ENCODE measurements around the gene ATP8A2. TPM values are rescaled to one million over a fixed set of nuclear protein-coding genes. Genes with fewer than 3 reads are reported as not detected.
A peak's percentile ranks its signal among the peaks of the same experiment; 100 is the strongest.

Gene ATP8A2
- polyA plus RNA-seq, 6 donors from 2014 or later = 0.03 TPM; not detected in 5

GRCh38 chr13:25887962-25888655 lies 516.3 kb downstream of the ATP8A2 start:
- peak; percentile 78 to 91 for ATAC-seq (ENCODE audit: low read depth in 2 of 2)
- Mint-ChIP-seq H3K36me3 (no peaks in the 10 kb centered on the region), H3K27me3 (peaks cover 0 to 22% (median 6%) of the 10 kb centered on the region in 3 donors), H3K4me3 (peak overlapping the region in 1 of 8 donors; percentile 5), H3K27ac (peak overlapping the region in 5 of 6 donors; percentile 66 to 92 (median 80)), H3K9me3 (peaks cover 0 to 6% (median 2%) of the 10 kb centered on the region in 7 donors), H3K4me1 (peaks cover 0 to 10% (median 4%) of the 10 kb centered on the region in 3 donors)
- peak; percentile 17 for DNase-seq

- Mint-ChIP-seq H3K4me3 (no peak overlapping the region), H3K27me3 (peaks cover 0 to 9% (median 2%) of the 10 kb centered on the region in 3 donors), H3K4me1 (peaks cover 0 to 10% (median 4%) of the 10 kb centered on the region in 3 donors), H3K27ac (peak overlapping the region in 2 of 6 donors; percentile 5 to 36), H3K36me3 (no peaks in the 10 kb centered on the region), H3K9me3 (peaks cover 0 to 6% (median 5%) of the 10 kb centered on the region in 7 donors)
- DNase-seq = no peak
- no peak for ATAC-seq (ENCODE audit: low read depth in 2 of 2)
Observed at GRCh38 chr13:25890671-25891212, 519.0 kb downstream of the ATP8A2 start.

GRCh38 chr13:25898991-25899390 lies 527.2 kb downstream of the ATP8A2 start:
- Mint-ChIP-seq H3K27ac (peak overlapping the region in 1 of 6 donors; percentile 91), H3K27me3 (peaks cover 8 to 23% (median 14%) of the 10 kb centered on the region in 3 donors), H3K9me3 (peaks cover under 1 to 12% (median 6%) of the 10 kb centered on the region in 7 donors), H3K4me1 (peaks cover 0 to 10% (median 9%) of the 10 kb centered on the region in 3 donors), H3K4me3 (no peak overlapping the region), H3K36me3 (peaks cover 0 to 21% of the 10 kb centered on the region in 2 donors)
- DNase-seq (no peak), ATAC-seq (ENCODE audit: low read depth in 2 of 2) (no peak)

GRCh38 chr13:25899464-25899863 lies 527.7 kb downstream of the ATP8A2 start:
- Mint-ChIP-seq H3K27ac (peak overlapping the region in 3 of 6 donors; percentile 30 to 91 (median 58)), H3K4me3 (no peak overlapping the region), H3K4me1 (peaks cover 0 to 10% (median 9%) of the 10 kb centered on the region in 3 donors), H3K36me3 (peaks cover 0 to 21% of the 10 kb centered on the region in 2 donors), H3K27me3 (peaks cover 8 to 23% (median 14%) of the 10 kb centered on the region in 3 donors), H3K9me3 (peaks cover 0 to 12% (median 6%) of the 10 kb centered on the region in 7 donors)
- no peak for DNase-seq
- ATAC-seq (ENCODE audit: low read depth in 2 of 2) = no peak

GRCh38 chr13:25899952-25900351 lies 528.2 kb downstream of the ATP8A2 start:
- H3K36me3 Mint-ChIP-seq = peaks cover 0 to 21% of the 10 kb centered on the region in 2 donors
- no peak for DNase-seq
- H3K27me3 Mint-ChIP-seq = peaks cover 8 to 23% (median 14%) of the 10 kb centered on the region in 3 donors
- H3K27ac Mint-ChIP-seq = peak overlapping the region in 1 of 6 donors; percentile 30
- peaks cover 0 to 12% (median 6%) of the 10 kb centered on the region in 7 donors for H3K9me3 Mint-ChIP-seq
- peaks cover 0 to 10% (median 9%) of the 10 kb centered on the region in 3 donors for H3K4me1 Mint-ChIP-seq
- ATAC-seq (ENCODE audit: low read depth in 2 of 2) = no peak
- peak overlapping the region in 1 of 8 donors; percentile 68 for H3K4me3 Mint-ChIP-seq

- H3K27ac Mint-ChIP-seq = peak overlapping the region in 3 of 6 donors; percentile 15 to 29 (median 19)
- H3K9me3 Mint-ChIP-seq = peaks cover 0 to 11% (median 4%) of the 10 kb centered on the region in 7 donors
- H3K27me3 Mint-ChIP-seq = peaks cover 6 to 23% (median 8%) of the 10 kb centered on the region in 3 donors
- peaks cover 0 to 21% of the 10 kb centered on the region in 2 donors for H3K36me3 Mint-ChIP-seq
- peaks cover 0 to 10% (median 9%) of the 10 kb centered on the region in 3 donors for H3K4me1 Mint-ChIP-seq
- ATAC-seq (ENCODE audit: low read depth in 2 of 2) (peak; percentile 78 to 88), DNase-seq (peak; percentile 23)
- no peak overlapping the region for H3K4me3 Mint-ChIP-seq
Observed at GRCh38 chr13:25901460-25902376, 529.9 kb downstream of the ATP8A2 start.

- peak overlapping the region in 1 of 6 donors; percentile 23 for H3K27ac Mint-ChIP-seq
- peaks cover 0 to 10% (median 9%) of the 10 kb centered on the region in 3 donors for H3K4me1 Mint-ChIP-seq
- H3K27me3 Mint-ChIP-seq = peaks cover 6 to 23% (median 8%) of the 10 kb centered on the region in 3 donors
- H3K36me3 Mint-ChIP-seq = peaks cover 0 to 21% of the 10 kb centered on the region in 2 donors
- peaks cover 0 to 8% (median 3%) of the 10 kb centered on the region in 7 donors for H3K9me3 Mint-ChIP-seq
- DNase-seq (no peak), ATAC-seq (ENCODE audit: low read depth in 2 of 2) (no peak)
- no peak overlapping the region for H3K4me3 Mint-ChIP-seq
Observed at GRCh38 chr13:25902455-25902854, 530.7 kb downstream of the ATP8A2 start.

- Mint-ChIP-seq H3K27ac (no peak overlapping the region), H3K27me3 (peaks cover 6 to 23% (median 8%) of the 10 kb centered on the region in 3 donors), H3K4me1 (peaks cover 0 to 11% (median 10%) of the 10 kb centered on the region in 3 donors), H3K36me3 (peaks cover 0 to 21% of the 10 kb centered on the region in 2 donors), H3K9me3 (peaks cover 0 to 6% (median 2%) of the 10 kb centered on the region in 7 donors), H3K4me3 (no peak overlapping the region)
- DNase-seq (no peak), ATAC-seq (ENCODE audit: low read depth in 2 of 2) (no peak)
Observed at GRCh38 chr13:25902891-25903341, 531.1 kb downstream of the ATP8A2 start.

- H3K27ac Mint-ChIP-seq = no peak overlapping the region
- DNase-seq = no peak
- peaks cover 0 to 7% (median 5%) of the 10 kb centered on the region in 3 donors for H3K4me1 Mint-ChIP-seq
- peaks cover 0 to 6% (median under 1%) of the 10 kb centered on the region in 7 donors for H3K9me3 Mint-ChIP-seq
- H3K4me3 Mint-ChIP-seq = no peak overlapping the region
- no peak for ATAC-seq (ENCODE audit: low read depth in 2 of 2)
- H3K36me3 Mint-ChIP-seq = peaks cover 0 to 13% of the 10 kb centered on the region in 2 donors
- H3K27me3 Mint-ChIP-seq = peaks cover 4 to 14% (median 4%) of the 10 kb centered on the region in 3 donors
Observed at GRCh38 chr13:25904830-25905229, 533.1 kb downstream of the ATP8A2 start.

GRCh38 chr13:25905611-25906010 lies 533.8 kb downstream of the ATP8A2 start:
- H3K4me1 Mint-ChIP-seq = peaks cover 0 to 7% (median 5%) of the 10 kb centered on the region in 3 donors
- H3K36me3 Mint-ChIP-seq = peaks cover 0 to 6% of the 10 kb centered on the region in 2 donors
- no peak for DNase-seq
- H3K27me3 Mint-ChIP-seq = peaks cover 0 to 6% (median 0%) of the 10 kb centered on the region in 3 donors
- no peak overlapping the region for H3K4me3 Mint-ChIP-seq
- ATAC-seq (ENCODE audit: low read depth in 2 of 2) = no peak
- H3K27ac Mint-ChIP-seq = no peak overlapping the region
- peaks cover 0 to 3% (median 0%) of the 10 kb centered on the region in 7 donors for H3K9me3 Mint-ChIP-seq

GRCh38 chr13:25906191-25906661 lies 534.5 kb downstream of the ATP8A2 start:
- ATAC-seq (ENCODE audit: low read depth in 2 of 2) (peak; percentile 54 to 63), DNase-seq (peak; percentile 26)
- H3K27ac Mint-ChIP-seq = no peak overlapping the region
- H3K4me1 Mint-ChIP-seq = peaks cover 0 to 1% (median under 1%) of the 10 kb centered on the region in 3 donors
- no peak overlapping the region for H3K4me3 Mint-ChIP-seq
- H3K36me3 Mint-ChIP-seq = no peaks in the 10 kb centered on the region
- H3K9me3 Mint-ChIP-seq = no peaks in the 10 kb centered on the region
- H3K27me3 Mint-ChIP-seq = no peaks in the 10 kb centered on the region

GRCh38 chr13:25908366-25908765 lies 536.6 kb downstream of the ATP8A2 start:
- Mint-ChIP-seq H3K27ac (peak overlapping the region in 1 of 6 donors; percentile 28), H3K9me3 (no peaks in the 10 kb centered on the region), H3K4me1 (peaks cover 0 to 1% (median 0%) of the 10 kb centered on the region in 3 donors), H3K27me3 (no peaks in the 10 kb centered on the region), H3K36me3 (no peaks in the 10 kb centered on the region), H3K4me3 (peak overlapping the region in 1 of 8 donors; percentile 55)
- ATAC-seq (ENCODE audit: low read depth in 2 of 2) (no peak), DNase-seq (no peak)

Measured in naive B cell (primary cell).